Activated CD8-positive, alpha-beta memory T cell treated with anti-CD3 and anti-CD28 coated beads, Interleukin-2, amount 50 U/mL, for 48 hours (primary cell): Measurements from ENCODE around the gene GNB1.
"Not testable (repeated sequence)": the region's sequence is repeated elsewhere in the genome, so short reads cannot be mapped to it uniquely, and the experiment has no call there.

ENCODE experiments used
- DNase-seq: peaks from one replicate; pipeline ENCODE4 v3.0.0-alpha.2; 2020

The GNB1 gene

GRCh38 chr1:1856161-1856560 is 34.7 kb downstream of the GNB1 start:
- DNase-seq: not testable (repeated sequence)

GRCh38 chr1:1853593-1854257 is 37.2 kb downstream of the GNB1 start:
- DNase-seq: no peak

GRCh38 chr1:1852619-1853414 is 38.1 kb downstream of the GNB1 start:
- no peak for DNase-seq

GRCh38 chr1:1847890-1848289 is 43.0 kb downstream of the GNB1 start:
- DNase-seq: no peak

DNA sequence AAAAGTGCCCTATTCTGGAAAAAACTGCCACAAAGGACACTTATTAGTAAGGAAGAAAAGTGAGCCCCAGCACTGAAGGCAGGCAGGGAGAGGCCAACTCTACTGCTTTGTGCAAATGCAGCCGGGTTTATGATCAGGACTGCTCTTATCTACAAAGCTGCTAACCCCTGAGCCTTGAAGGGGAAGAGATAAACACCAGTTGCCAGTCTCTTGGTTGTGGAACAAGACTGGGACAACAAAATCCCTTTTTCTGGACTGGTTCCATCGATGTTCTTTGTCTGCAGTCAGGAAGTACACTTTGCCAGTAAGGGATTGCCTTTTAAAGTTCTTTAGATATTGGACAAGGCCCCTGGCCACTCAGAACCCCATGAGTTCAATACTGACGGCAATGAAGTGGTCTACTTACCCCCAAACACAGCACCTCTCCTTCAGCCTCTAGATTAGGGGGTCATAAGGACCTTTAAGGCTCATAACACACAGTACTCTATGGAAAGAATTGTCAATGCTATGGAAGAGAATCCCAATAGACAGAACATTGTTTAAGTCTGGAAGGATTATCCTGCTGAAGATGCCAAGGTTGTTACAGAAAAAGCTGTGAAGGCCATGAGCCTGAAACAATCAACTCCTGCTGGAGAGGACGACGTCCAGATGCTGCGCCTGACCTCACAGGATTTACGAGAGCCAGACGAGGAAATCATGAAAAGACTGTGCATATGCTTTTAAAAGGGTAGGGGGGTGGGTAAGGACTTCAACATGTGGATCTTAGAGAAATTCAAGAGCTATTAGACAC is 43.6 kb downstream of the GNB1 start:
- no peak for DNase-seq

DNA sequence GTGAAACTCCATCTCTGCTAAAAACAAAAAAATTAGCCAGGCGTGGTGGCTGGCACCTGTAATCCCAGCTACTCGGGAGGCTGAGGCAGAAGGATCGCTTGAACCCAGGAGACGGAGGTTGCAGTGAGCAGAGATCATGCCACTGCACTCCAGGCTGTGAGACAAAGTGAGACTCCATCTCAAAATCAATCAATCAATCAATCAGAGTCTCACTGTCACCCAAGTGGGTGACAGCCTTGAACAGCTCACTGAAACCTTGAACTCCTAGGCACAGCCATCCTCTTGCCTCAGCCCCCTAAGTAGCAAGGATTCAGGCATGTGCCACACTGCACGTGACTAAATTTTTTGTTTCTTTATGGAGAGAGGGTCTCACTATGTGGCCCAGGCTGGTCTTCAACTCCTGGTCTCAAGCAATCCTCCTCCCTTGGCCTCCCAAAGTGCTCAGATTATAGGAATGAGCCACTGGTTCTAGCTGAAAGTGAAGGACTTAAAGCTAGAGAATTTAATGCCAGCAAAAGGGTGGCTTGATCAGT is 44.4 kb downstream of the GNB1 start:
- no peak for DNase-seq

- DNase-seq: no peak
Measured at GRCh38 chr1:1842360-1843146, 48.3 kb downstream of the GNB1 start.

DNA sequence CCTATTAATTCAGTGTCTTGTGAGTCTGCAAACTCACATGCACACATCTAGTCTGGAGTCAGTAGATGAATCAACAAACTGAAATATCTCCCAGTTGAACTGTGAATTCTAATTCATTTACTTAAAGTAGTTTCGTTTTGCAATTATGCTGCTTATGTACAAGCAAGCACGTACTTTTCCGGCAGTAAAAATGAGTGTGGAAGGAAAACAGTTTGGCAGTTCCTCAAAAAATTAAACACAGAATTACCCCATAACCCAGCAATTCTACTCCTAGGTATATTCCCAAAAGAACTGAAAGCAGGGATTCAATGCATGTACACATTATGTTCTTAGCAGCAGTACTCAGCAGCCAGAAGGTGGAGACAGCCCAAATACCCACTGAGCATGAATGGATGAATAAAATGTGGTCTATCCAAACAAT is 49.3 kb downstream of the GNB1 start:
- no peak for DNase-seq

- DNase-seq: no peak
Measured at GRCh38 chr1:1839311-1839965, 51.4 kb downstream of the GNB1 start.

- DNase-seq: no peak
Measured at GRCh38 chr1:1836119-1836518, 54.8 kb downstream of the GNB1 start.

DNA sequence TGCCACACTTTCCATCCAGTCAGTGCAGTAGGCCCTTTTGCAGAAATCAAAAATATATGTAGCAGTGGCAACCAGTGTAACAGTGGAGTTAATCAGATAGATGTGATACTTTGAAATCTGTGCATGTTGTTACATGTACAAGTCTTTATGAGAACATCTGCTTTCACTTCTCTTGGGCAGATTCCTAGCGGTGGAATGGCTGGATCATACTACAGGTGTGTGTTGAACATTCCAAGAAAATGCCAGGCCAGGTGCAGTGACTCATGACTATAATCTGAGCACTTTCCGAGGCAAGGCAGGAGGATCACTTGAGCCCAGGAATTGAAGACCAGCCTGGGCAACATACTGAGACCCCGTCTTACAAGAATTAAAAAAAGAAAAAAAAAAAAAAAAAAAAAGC is 55.3 kb downstream of the GNB1 start:
- DNase-seq: no peak

DNA sequence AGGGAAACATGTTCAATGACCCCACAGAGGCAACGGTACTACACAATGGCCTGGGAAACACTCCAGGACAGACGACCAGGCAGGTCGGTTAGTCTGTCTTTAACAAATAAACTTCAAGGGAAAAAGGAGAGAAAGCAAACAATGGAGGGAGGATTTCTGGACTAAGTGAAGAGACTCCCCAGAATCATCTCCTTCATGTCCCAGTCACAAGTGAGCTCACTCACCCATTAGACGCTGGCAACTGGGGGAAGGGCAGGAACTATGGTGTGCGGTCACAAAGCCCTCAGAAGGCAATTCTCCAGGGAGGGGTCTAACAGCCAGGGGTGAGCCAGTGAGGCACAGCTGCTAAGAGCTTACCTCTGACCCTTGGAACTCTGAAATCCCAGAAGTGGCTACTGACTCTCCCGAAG is 57.0 kb downstream of the GNB1 start:
- DNase-seq: no peak

DNA sequence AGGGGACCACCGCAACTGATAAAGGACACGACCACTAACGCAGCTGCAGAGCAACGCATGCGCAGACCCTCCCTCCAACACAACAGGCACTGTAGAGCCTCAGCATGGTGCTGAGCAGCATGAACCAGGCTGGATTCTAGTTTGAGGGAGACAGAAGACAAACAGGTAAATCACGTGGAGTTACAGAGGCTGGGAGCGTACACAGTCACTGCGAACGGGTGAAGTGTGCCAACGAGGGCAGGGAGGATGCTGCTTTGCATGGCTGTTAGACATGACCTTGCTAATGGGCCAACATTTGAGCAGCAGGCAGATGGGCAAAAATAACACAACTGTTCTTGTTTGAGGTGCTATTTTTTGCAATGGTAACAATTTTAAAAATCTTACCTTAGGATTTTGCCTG is 57.4 kb downstream of the GNB1 start:
- DNase-seq: no peak

GRCh38 chr1:1832820-1833219 is 58.1 kb downstream of the GNB1 start:
- no peak for DNase-seq

DNA sequence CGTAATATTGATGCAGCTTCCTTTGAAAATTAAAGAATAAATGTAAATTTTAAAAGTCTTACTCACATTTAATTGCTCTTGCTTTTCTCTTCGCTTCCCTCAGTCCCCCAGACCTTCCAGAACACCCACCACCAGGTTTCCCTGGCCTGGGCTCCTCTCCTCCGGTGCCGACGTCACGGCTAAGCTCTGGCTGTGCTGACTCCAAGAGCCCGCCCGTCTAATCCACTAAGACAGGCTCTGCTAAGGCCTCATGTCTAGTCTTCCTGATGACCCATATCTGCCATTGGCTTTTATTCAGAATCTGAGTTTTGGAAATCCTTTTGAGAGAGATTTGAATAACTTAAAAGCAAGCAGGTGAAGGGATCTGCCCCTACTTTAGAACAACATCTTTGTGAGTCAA is 58.7 kb downstream of the GNB1 start:
- no peak for DNase-seq

DNA sequence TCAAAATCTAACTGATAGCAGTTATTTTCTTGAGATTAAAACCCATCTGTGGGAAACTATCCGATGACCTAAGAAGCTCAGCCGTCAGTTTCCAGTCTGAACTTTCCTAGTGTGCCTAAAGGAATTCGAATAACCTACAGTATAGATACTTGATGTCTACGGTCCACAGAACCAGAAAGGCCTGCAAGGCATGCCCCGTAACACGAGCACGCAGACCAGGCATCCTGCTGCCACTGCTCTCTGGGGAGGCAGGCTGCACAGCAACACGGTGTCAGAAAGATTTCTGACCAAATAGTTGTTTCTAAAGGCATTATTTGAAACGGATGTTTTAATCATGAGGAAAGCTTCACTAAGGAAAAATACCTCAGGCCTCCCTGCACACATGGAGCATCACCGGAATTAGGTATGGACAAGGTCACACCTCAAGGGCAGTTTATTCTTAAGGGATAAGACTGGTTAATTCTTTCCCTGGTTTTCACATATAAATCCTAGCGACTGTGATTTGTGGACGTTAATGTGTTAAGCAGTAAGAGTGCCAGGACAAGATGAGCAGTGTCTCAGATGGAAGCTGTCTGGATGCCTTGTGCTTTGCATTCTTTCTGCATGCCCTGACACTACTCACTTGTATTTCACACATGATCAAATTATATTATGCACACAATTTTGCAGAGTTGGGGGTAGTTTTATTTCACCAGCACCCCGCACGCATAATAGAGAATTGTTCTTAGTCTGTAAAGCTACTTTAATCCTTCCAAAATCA is 63.6 kb downstream of the GNB1 start:
- DNase-seq: no peak

GRCh38 chr1:1826356-1827088 is 64.4 kb downstream of the GNB1 start:
- DNase-seq: no peak

- no peak for DNase-seq
Measured at GRCh38 chr1:1825217-1825616, 65.7 kb downstream of the GNB1 start.

DNA sequence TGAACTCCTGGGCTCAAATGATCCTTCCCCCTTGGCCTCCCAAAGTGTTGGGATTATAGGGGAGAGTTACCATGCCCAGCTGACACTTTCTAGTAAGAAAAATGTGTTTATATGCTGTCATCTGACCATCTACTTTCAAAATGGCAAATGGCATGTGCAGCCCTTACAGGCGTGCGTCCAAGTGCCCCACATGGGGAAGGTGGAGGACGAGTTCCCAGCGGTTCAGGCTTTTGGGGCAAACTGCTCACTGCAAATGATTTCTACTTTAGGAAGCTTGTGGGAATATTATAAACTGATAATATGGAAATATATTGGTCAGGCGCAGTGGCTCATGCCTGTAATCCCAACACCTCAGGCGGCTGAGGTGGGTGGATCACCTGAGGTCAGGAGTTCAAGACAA is 71.1 kb downstream of the GNB1 start:
- no peak for DNase-seq

DNA sequence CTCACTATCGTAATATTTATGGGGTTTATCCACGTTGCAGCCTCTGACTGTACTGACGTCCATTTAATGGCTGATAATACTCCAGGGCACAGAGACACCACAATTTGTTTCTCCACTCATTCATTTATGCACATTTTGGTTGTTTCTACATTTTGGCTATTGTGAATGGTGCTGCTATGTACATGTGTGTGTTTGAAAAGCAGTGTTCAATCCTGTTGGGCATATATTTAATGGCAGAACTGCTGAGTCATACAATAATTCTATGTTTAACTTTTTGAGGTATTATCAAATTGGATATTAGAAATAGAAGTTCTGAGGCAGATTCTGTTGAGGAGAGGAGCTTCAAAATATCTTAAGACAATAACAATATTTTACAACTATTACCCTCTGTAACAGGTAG is 73.7 kb downstream of the GNB1 start:
- DNase-seq: no peak
